Fibroblast of skin of abdomen (primary cell): ENCODE data around the gene TPRX2. TPM values are rescaled to one million over a fixed set of nuclear protein-coding genes. Genes with fewer than 3 reads are reported as not detected.
"Not testable (repeated sequence)": the region's sequence is repeated elsewhere in the genome, so short reads cannot be mapped to it uniquely, and the experiment has no call there.

ENCODE experiments used
- DNase-seq: peaks from one replicate; pipeline ENCODE4 v3.0.0-alpha.2; 2013
- polyA plus RNA-seq, 2 experiments: library from polyadenylated mRNA; unstranded; fragments of 120-200 nt; gene quantifications; one replicate each; pipeline ENCODE4 v1.2.1, GENCODE V29; 2013; ENCODE audit not compliant: insufficient read length in 2 of 2

Gene TPRX2
- not detected for polyA plus RNA-seq (2013, experiment 1 of 2; ENCODE audit: insufficient read length)
- polyA plus RNA-seq (2013, experiment 2 of 2; ENCODE audit: insufficient read length) = not detected

- not testable (repeated sequence) for DNase-seq
Measured at GRCh38 chr19:47858646-47859285, at the start of gene TPRX2. Gene TPRX2, plus strand, starts transcription at chr19:47859235. Its CDS starts 12 bp downstream, at chr19:47859247.

GRCh38 chr19:47813304-47813994 lies 45.6 kb upstream of the TPRX2 start:
- peak; percentile 20 for DNase-seq

- DNase-seq = no peak
Measured at GRCh38 chr19:47813995-47814328, 45.1 kb upstream of the TPRX2 start.

GRCh38 chr19:47816270-47816669 lies 42.8 kb upstream of the TPRX2 start:
- not testable (repeated sequence) for DNase-seq

GRCh38 chr19:47818221-47818620 lies 40.8 kb upstream of the TPRX2 start:
- DNase-seq = not testable (repeated sequence)

- no peak for DNase-seq
Measured at GRCh38 chr19:47819858-47820257, 39.2 kb upstream of the TPRX2 start.

- DNase-seq = no peak
Measured at GRCh38 chr19:47820410-47820809, 38.6 kb upstream of the TPRX2 start.

- DNase-seq = no peak
Measured at GRCh38 chr19:47821460-47822020, 37.5 kb upstream of the TPRX2 start, which contains the start of gene CRX. Gene CRX, plus strand, starts transcription at chr19:47821937. Its CDS starts 12,507 bp downstream, at chr19:47834444.

- no peak for DNase-seq
Measured at GRCh38 chr19:47824396-47824795, 34.6 kb upstream of the TPRX2 start.

- DNase-seq = no peak
Measured at GRCh38 chr19:47826800-47827199, 32.2 kb upstream of the TPRX2 start.

- DNase-seq = no peak
Measured at GRCh38 chr19:47832723-47833122, 26.3 kb upstream of the TPRX2 start.

GRCh38 chr19:47836038-47836437 lies 23.0 kb upstream of the TPRX2 start:
- DNase-seq = no peak

GRCh38 chr19:47839411-47839810 lies 19.6 kb upstream of the TPRX2 start:
- no peak for DNase-seq

GRCh38 chr19:47839913-47840312 lies 19.1 kb upstream of the TPRX2 start:
- no peak for DNase-seq

GRCh38 chr19:47842941-47843340 lies 16.1 kb upstream of the TPRX2 start:
- no peak for DNase-seq

GRCh38 chr19:47848425-47848822 lies 10.6 kb upstream of the TPRX2 start:
- DNase-seq = no peak

GRCh38 chr19:47848823-47849473 lies 10.1 kb upstream of the TPRX2 start:
- no peak for DNase-seq

- DNase-seq = no peak
Measured at GRCh38 chr19:47853003-47853402, 6.0 kb upstream of the TPRX2 start.

- DNase-seq = no peak
Measured at GRCh38 chr19:47854459-47854858, 4.6 kb upstream of the TPRX2 start.

GRCh38 chr19:47858231-47858630 lies 804 bp upstream of the TPRX2 start:
- DNase-seq = not testable (repeated sequence)

- DNase-seq = not testable (repeated sequence)
Measured at GRCh38 chr19:47859838-47860237, 803 bp downstream of the TPRX2 start.

- no peak for DNase-seq
Measured at GRCh38 chr19:47860602-47861297, 1.7 kb downstream of the TPRX2 start.

- no peak for DNase-seq
Measured at GRCh38 chr19:47861630-47862029, 2.6 kb downstream of the TPRX2 start.
